Stimulated activated CD8-positive, alpha-beta memory T cell treated with anti-CD3 and anti-CD28 coated beads, Interleukin-12 subunit alpha, Interleukin-12 subunit beta, amount 100 ng/mL, for 24 hours (primary cell): ENCODE data around the gene TARBP2.

Experiments used
- DNase-seq: peaks from one replicate; pipeline ENCODE4 v3.0.0-alpha.2; 2020; ENCODE audit errors: extremely low read depth

The TARBP2 gene

GRCh38 chr12:53500776-53501614, at the start of gene TARBP2:
TARBP2 (plus strand) TSS chr12:53501283; CDS start chr12:53501409, 126 bp downstream.
- peak; percentile 86 for DNase-seq

- peak; percentile 96 for DNase-seq
Measured at GRCh38 chr12:53451661-53452158, 49.4 kb upstream of the TARBP2 start, which contains the start of gene PCBP2. PCBP2 (plus strand) TSS chr12:53452102; CDS start chr12:53454801, 2,699 bp downstream.

- peak; percentile 43 for DNase-seq
Measured at GRCh38 chr12:53452159-53453077, 48.7 kb upstream of the TARBP2 start.

- DNase-seq = no peak
Measured at GRCh38 chr12:53453953-53454640, 47.0 kb upstream of the TARBP2 start.

GRCh38 chr12:53454707-53455106, 46.4 kb upstream of the TARBP2 start:
- no peak for DNase-seq

- DNase-seq = no peak
Measured at GRCh38 chr12:53456654-53457366, 44.3 kb upstream of the TARBP2 start.

- DNase-seq = no peak
Measured at GRCh38 chr12:53459097-53459496, 42.0 kb upstream of the TARBP2 start.

- DNase-seq = no peak
Measured at GRCh38 chr12:53461059-53461458, 40.0 kb upstream of the TARBP2 start.

GRCh38 chr12:53461591-53461990, 39.5 kb upstream of the TARBP2 start:
- no peak for DNase-seq

GRCh38 chr12:53462935-53463334, 38.1 kb upstream of the TARBP2 start:
- DNase-seq = no peak

- no peak for DNase-seq
Measured at GRCh38 chr12:53463802-53464560, 37.1 kb upstream of the TARBP2 start.

GRCh38 chr12:53464685-53465418, 36.2 kb upstream of the TARBP2 start:
- DNase-seq = no peak

- no peak for DNase-seq
Measured at GRCh38 chr12:53465679-53466078, 35.4 kb upstream of the TARBP2 start.

- no peak for DNase-seq
Measured at GRCh38 chr12:53466640-53467039, 34.4 kb upstream of the TARBP2 start.

- DNase-seq = no peak
Measured at GRCh38 chr12:53467082-53467481, 34.0 kb upstream of the TARBP2 start.

GRCh38 chr12:53467880-53468279, 33.2 kb upstream of the TARBP2 start:
- DNase-seq = no peak

GRCh38 chr12:53468282-53468681, 32.8 kb upstream of the TARBP2 start:
- no peak for DNase-seq

GRCh38 chr12:53472056-53472582, 29.0 kb upstream of the TARBP2 start:
- DNase-seq = no peak

GRCh38 chr12:53474077-53474476, 27.0 kb upstream of the TARBP2 start:
- DNase-seq = no peak
